GM12892 (cell line): ENCODE data around the gene IL36G.

Experiments
- POLR2A ChIP-seq: IDR thresholded peaks from 2 replicates; pipeline ENCODE4 v1.6.1; 2011; ENCODE audit warnings: low read depth, low read length, control low read depth
- POLR2AphosphoS5 ChIP-seq: IDR thresholded peaks from 2 replicates; pipeline ENCODE4 v1.6.1; 2011; ENCODE audit warnings: low read depth, low read length, control low read depth
- TAF1 ChIP-seq: IDR thresholded peaks from 2 replicates; pipeline ENCODE4 v1.6.1; 2011; ENCODE audit warnings: low read depth, mild to moderate bottlenecking, control low read depth, low read length, borderline replicate concordance

DNA sequence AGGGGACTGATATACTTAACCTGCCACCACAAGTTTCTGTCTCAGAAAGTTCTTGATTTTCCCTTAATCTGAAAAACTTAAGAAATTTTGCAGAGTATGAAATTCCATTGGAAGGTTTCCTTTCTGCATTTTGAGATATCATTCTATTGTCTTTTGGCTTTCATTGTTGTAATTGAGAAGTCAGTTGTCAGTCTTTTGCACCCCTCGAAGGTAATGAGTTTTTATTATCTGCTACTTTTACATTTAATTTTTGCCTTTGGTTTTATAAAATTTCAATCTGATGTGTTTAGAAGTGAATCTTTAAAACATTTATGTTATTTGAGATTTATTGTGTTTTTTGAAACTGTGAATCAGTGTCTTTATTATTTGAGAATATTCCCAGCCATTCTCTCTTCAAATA is 22.6 kb downstream of the IL36G start:
- TF ChIP-seq TAF1, result no peak
- TF ChIP-seq POLR2A, result no peak
- TF ChIP-seq POLR2AphosphoS5, result no peak
